KMS-11 (cell line): ENCODE results near the gene UBE2E2.

Source experiments
- H2AFZ ChIP-seq: fragments of 200-600 bp; sonication (generic); 2 replicates; pipeline ENCODE4 v1.6.1; 2016; ENCODE audit warnings: antibody characterized with exemption, mixed run types, low read depth
- H3K27ac ChIP-seq: fragments of 200-600 bp; sonication (generic); 2 replicates; pipeline ENCODE4 v1.6.1; 2016; ENCODE audit warnings: mild to moderate bottlenecking, mixed run types
- H3K27me3 ChIP-seq: fragments of 200-600 bp; sonication (generic); 2 replicates; pipeline ENCODE4 v1.6.1; 2017; ENCODE audit warnings: mild to moderate bottlenecking, low read depth, mixed run types, moderate library complexity; ENCODE audit not compliant: insufficient read depth
- H3K36me3 ChIP-seq: fragments of 200-600 bp; sonication (generic); 2 replicates; pipeline ENCODE4 v1.6.1; 2017; ENCODE audit warnings: mild to moderate bottlenecking, mixed run types; ENCODE audit not compliant: insufficient read depth
- H3K4me1 ChIP-seq: fragments of 200-600 bp; sonication (generic); 2 replicates; pipeline ENCODE4 v1.6.1; 2016; ENCODE audit warnings: mild to moderate bottlenecking, low read depth, mixed run types; ENCODE audit not compliant: poor library complexity, severe bottlenecking
- H3K4me2 ChIP-seq: fragments of 200-600 bp; sonication (generic); 2 replicates; pipeline ENCODE4 v1.7.0; 2016; ENCODE audit warnings: mild to moderate bottlenecking, mixed run types
- H3K4me3 ChIP-seq: fragments of 200-600 bp; sonication (generic); IDR thresholded peaks from 2 replicates; pipeline ENCODE4 v1.6.1; 2017; ENCODE audit warnings: low read depth, low read length, mixed read lengths; ENCODE audit not compliant: insufficient read depth
- H3K79me2 ChIP-seq: fragments of 200-600 bp; sonication (generic); 2 replicates; pipeline ENCODE4 v1.6.1; 2016; ENCODE audit warnings: low read depth, mixed run types; ENCODE audit not compliant: insufficient read depth
- H3K9ac ChIP-seq: fragments of 200-600 bp; sonication (generic); 2 replicates; pipeline ENCODE4 v1.6.1; 2016; ENCODE audit warnings: mild to moderate bottlenecking, mixed run types
- H4K20me1 ChIP-seq: fragments of 200-600 bp; sonication (generic); 2 replicates; pipeline ENCODE4 v1.6.1; 2016; ENCODE audit warnings: mild to moderate bottlenecking, mixed run types; ENCODE audit not compliant: insufficient read depth
- TF ChIP-seq, protein P1 (sequence below): fragments of 200-600 bp; sonication (generic); conservative IDR thresholded peaks from 2 replicates; pipeline ENCODE4 v1.6.1; 2017; ENCODE audit warnings: low read depth, mild to moderate bottlenecking, antibody characterized with exemption, low read length, moderate library complexity, mixed read lengths

Gene UBE2E2

DNA sequence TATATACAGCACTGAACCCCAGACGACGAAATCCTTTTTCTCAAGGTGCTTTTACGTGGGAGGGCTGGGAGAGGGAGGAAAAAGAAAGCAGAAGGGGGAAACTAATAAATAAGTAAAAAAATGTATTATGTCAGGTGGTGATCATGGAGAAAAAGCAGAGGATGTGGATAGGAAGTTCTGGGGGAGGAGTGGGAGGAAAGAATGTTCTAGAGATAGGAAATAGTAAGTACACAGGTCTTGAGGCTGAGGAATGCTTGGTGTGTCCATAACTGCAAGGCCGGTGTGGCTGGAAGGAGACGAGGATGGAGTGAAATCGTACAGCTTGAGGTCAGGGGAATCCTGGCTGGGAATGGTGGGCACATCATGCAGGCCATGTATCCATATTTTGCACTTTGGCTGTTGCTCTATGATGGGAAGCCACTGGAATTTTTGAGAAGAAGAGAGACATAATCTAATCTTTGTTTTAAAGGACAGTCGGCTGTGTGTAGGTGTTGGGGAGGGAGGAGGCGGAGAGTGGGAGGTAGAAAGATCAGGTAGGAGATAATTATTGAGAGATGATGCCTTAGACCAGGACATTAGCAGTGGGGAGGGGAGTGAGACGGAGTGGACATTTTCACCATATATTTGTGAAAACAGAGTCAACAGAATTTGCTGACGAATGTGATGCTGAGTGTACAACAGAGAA, 1.8 kb upstream of the UBE2E2 start:
- peaks cover 23% of the 10 kb centered on the region for H3K79me2 ChIP-seq
- no peak overlapping the region for H3K4me2 ChIP-seq
- H3K4me3 ChIP-seq: no peak overlapping the region
- H4K20me1 ChIP-seq: no peaks in the 10 kb centered on the region
- H3K9ac ChIP-seq: no peak overlapping the region
- H3K27ac ChIP-seq: no peak overlapping the region
- H2AFZ ChIP-seq: no peak overlapping the region
- H3K27me3 ChIP-seq: no peaks in the 10 kb centered on the region
- TF ChIP-seq, protein P1, sequence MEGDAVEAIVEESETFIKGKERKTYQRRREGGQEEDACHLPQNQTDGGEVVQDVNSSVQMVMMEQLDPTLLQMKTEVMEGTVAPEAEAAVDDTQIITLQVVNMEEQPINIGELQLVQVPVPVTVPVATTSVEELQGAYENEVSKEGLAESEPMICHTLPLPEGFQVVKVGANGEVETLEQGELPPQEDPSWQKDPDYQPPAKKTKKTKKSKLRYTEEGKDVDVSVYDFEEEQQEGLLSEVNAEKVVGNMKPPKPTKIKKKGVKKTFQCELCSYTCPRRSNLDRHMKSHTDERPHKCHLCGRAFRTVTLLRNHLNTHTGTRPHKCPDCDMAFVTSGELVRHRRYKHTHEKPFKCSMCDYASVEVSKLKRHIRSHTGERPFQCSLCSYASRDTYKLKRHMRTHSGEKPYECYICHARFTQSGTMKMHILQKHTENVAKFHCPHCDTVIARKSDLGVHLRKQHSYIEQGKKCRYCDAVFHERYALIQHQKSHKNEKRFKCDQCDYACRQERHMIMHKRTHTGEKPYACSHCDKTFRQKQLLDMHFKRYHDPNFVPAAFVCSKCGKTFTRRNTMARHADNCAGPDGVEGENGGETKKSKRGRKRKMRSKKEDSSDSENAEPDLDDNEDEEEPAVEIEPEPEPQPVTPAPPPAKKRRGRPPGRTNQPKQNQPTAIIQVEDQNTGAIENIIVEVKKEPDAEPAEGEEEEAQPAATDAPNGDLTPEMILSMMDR: no peak
- H3K36me3 ChIP-seq: no peaks in the 10 kb centered on the region
- peaks cover 20% of the 10 kb centered on the region for H3K4me1 ChIP-seq

DNA sequence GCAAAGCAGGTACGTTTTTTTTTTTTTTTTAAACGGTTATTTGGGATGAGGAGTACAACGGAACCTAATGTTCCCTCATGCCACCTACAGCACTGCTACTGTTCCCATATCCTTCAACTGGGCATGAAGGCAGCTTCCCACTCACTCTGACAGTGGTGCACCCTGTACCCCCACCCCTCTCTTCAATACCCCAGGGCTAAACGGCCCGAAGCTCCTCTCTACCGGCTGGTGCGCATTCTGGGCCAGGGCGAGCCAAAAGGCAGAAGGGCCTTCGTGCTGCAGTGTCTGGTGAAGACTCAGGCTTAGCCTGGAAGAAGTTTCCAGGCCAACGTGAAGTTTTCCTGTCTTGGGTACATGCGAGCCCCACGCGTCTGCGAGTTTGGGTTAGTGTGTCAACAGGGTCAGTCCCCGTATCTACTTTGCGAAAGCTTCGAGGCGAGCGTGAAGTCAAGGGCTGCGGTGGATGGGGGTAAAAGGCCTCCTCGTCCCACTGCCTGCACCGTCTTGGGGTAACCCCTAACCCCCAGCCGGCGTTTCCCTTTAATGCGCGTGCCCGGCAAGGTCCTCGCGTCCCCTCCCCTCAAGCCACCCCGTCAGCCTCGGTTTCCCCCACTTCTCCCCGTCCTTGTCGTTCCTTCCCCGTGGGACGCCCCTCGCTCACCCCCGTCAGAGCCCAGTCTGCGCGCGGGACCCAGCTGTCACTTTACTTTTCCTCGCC, 765 bp upstream of the UBE2E2 start:
- Histone ChIP-seq H3K27me3 (no peaks in the 10 kb centered on the region), H3K27ac (no peak overlapping the region), H2AFZ (peak overlapping the region; percentile 57; the same call in 1 of the 2 replicates), H3K36me3 (no peaks in the 10 kb centered on the region), H3K4me2 (peak overlapping the region; percentile 42; the same call in 1 of the 2 replicates), H3K9ac (peak overlapping the region; percentile 80; the same call in 1 of the 2 replicates), H3K4me1 (peaks cover 31% of the 10 kb centered on the region), H3K4me3 (no peak overlapping the region), H4K20me1 (no peaks in the 10 kb centered on the region), H3K79me2 (peaks cover 34% of the 10 kb centered on the region)
- TF ChIP-seq, protein P1: no peak

- Histone ChIP-seq H3K36me3 (no peaks in the 10 kb centered on the region), H4K20me1 (no peaks in the 10 kb centered on the region), H3K27me3 (no peaks in the 10 kb centered on the region), H3K4me1 (peaks cover 46% of the 10 kb centered on the region), H3K27ac (peak overlapping the region; percentile 45), H3K4me2 (peak overlapping the region; percentile 96), H2AFZ (peak overlapping the region; percentile 49; the same call in 1 of the 2 replicates), H3K4me3 (no peak overlapping the region), H3K9ac (peak overlapping the region; percentile 80; the same call in 1 of the 2 replicates), H3K79me2 (peaks cover 48% of the 10 kb centered on the region)
- TF ChIP-seq, protein P1: no peak
Observed at GRCh38 chr3:23203708-23204330, 692 bp downstream of the UBE2E2 start.

DNA sequence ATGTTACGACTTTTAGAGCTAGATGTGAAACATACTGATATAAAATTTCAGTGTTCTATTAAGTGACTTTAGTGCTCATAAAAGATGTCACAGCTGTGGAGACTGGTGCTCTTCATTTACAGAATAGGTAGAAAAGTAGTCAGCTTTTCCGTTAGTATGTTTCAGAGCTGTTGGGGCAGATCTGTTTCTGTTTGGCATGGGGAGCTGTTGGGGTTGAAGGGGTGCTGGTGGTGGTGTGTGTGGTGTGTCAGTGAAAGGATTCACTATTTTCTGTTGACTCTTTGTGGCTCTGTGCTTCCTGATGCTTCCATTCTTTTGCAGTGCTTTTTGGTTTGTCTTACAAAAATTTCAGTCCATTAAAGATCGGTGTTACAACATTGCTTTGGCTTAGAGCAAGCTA, 3.2 kb downstream of the UBE2E2 start:
- no peaks in the 10 kb centered on the region for H3K36me3 ChIP-seq
- TF ChIP-seq, protein P1: no peak
- no peak overlapping the region for H3K27ac ChIP-seq
- H3K4me3 ChIP-seq: no peak overlapping the region
- peaks cover 58% of the 10 kb centered on the region for H3K79me2 ChIP-seq
- peaks cover 68% of the 10 kb centered on the region for H3K4me1 ChIP-seq
- H4K20me1 ChIP-seq: no peaks in the 10 kb centered on the region
- no peak overlapping the region for H3K9ac ChIP-seq
- no peak overlapping the region for H2AFZ ChIP-seq
- H3K27me3 ChIP-seq: no peaks in the 10 kb centered on the region
- H3K4me2 ChIP-seq: peak overlapping the region; percentile 96
